Measurements from ENCODE around the gene BEND3. TPM values are rescaled to one million over a fixed set of nuclear protein-coding genes. Genes with fewer than 3 reads are reported as not detected.

Gene BEND3
- total RNA-seq, 1 experiment from 2014 or later, result 11.8 TPM

DNA sequence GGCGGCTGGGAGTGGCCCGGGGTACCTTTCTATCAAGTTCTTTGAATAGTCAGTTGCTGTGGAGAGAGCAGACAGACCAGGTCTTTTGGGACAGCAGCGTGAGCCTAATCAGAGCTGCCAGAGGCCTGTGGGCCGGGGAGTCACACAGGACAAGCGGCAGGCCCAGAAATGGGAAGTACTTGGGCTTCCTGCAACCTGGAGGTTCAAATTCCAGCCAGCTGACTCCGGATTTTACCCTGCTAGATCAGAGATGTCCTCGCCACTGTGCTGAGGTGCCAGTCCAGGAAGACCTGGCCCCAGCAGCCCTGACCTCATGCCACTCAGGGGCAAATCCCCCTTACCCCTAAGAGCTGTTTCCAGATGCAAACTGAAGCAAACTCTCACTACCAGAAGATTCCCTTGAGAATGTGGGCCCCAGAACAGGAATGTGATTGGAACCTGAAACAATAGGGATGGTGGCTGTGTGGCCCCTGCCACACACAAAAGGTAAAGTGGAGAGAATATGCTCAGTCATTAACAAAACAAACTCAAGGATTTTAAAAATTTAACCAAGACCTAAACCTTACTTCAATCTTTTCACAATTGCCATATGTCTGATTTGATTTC, 9.7 kb downstream of the BEND3 start:
- Mint-ChIP-seq H3K27me3 (ENCODE audit: unreplicated experiment) (no peaks in the 10 kb centered on the region), H3K4me3 (ENCODE audit: low read depth, unreplicated experiment) (no peak overlapping the region), H3K4me1 (ENCODE audit: low read depth, unreplicated experiment) (peaks cover 9% of the 10 kb centered on the region), H3K9me3 (ENCODE audit: low read depth, unreplicated experiment) (no peaks in the 10 kb centered on the region), H3K27ac (ENCODE audit: unreplicated experiment) (no peak overlapping the region), H3K36me3 (ENCODE audit: insufficient read depth, unreplicated experiment) (no peaks in the 10 kb centered on the region)
- no TSS peak for BruUV-seq (replicated peaks)
- TF ChIP-seq, protein P1, sequence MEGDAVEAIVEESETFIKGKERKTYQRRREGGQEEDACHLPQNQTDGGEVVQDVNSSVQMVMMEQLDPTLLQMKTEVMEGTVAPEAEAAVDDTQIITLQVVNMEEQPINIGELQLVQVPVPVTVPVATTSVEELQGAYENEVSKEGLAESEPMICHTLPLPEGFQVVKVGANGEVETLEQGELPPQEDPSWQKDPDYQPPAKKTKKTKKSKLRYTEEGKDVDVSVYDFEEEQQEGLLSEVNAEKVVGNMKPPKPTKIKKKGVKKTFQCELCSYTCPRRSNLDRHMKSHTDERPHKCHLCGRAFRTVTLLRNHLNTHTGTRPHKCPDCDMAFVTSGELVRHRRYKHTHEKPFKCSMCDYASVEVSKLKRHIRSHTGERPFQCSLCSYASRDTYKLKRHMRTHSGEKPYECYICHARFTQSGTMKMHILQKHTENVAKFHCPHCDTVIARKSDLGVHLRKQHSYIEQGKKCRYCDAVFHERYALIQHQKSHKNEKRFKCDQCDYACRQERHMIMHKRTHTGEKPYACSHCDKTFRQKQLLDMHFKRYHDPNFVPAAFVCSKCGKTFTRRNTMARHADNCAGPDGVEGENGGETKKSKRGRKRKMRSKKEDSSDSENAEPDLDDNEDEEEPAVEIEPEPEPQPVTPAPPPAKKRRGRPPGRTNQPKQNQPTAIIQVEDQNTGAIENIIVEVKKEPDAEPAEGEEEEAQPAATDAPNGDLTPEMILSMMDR (IDR thresholded peaks at IDR 0.05; ENCODE audit: unreplicated experiment), result no peak
- intact Hi-C loops (cut with micrococcal nuclease; ENCODE audit: unreplicated experiment), result no loop called here
- CTCF ChIA-PET, result no interaction called here
- no peak for DNase-seq

DNA sequence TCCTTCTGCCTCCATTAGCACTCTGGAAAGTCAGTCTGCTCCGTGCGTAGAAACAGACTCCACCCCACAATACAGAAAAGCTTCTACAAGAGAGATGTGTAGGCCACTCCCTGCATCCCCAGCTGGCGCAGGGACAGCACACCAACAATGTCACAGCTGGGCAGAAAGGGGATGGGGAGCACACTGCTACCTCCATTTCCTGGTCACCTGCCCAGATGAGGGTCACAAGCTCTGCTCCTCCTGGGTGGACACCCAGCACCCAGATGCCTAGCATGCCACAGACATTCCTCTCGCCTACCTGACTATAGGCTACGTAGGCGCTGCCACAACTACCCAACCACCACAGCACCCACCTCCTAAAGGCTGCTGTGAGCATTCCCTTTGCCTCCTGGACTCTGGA, 12.2 kb downstream of the BEND3 start:
- CTCF ChIA-PET, result no interaction called here
- BruUV-seq (replicated peaks), result no TSS peak
- peaks cover 9% of the 10 kb centered on the region for H3K4me1 Mint-ChIP-seq (ENCODE audit: low read depth, unreplicated experiment)

DNA sequence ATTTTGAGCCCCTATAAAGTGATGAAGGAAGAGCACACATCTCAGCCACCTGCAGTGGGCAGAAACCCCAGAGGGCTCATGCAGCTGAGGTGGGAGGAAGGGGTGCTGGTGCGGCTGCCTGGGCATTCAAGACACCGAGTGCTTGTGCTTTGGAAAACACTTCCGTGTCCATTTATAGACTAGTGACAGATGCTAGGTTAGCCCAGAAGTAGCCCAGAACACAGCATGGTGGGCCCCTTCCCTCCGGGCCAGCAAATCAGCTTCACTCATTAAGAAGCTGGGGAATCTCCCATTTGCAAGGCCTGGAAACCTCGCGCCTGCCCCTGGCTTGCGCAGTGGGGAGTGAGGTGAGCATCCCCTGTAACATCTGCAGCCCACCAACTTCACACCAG, 12.9 kb downstream of the BEND3 start:
- TF ChIP-seq, protein P1 (IDR thresholded peaks at IDR 0.05; ENCODE audit: unreplicated experiment), result no peak
- BruUV-seq (replicated peaks), result no TSS peak
- Mint-ChIP-seq H3K4me3 (ENCODE audit: low read depth, unreplicated experiment) (no peak overlapping the region), H3K9me3 (ENCODE audit: low read depth, unreplicated experiment) (no peaks in the 10 kb centered on the region), H3K4me1 (ENCODE audit: low read depth, unreplicated experiment) (peaks cover 9% of the 10 kb centered on the region), H3K27ac (ENCODE audit: unreplicated experiment) (no peak overlapping the region), H3K36me3 (ENCODE audit: insufficient read depth, unreplicated experiment) (peaks cover 4% of the 10 kb centered on the region), H3K27me3 (ENCODE audit: unreplicated experiment) (no peaks in the 10 kb centered on the region)
- no peak for DNase-seq
- CTCF ChIA-PET, result no interaction called here
- intact Hi-C loops (cut with micrococcal nuclease; ENCODE audit: unreplicated experiment), result no loop called here

More for the DNA sequence above, 12.2 kb downstream of the BEND3 start:
- Mint-ChIP-seq H3K27me3 (ENCODE audit: unreplicated experiment) (no peaks in the 10 kb centered on the region), H3K9me3 (ENCODE audit: low read depth, unreplicated experiment) (no peaks in the 10 kb centered on the region), H3K4me3 (ENCODE audit: low read depth, unreplicated experiment) (no peak overlapping the region), H3K36me3 (ENCODE audit: insufficient read depth, unreplicated experiment) (peaks cover 3% of the 10 kb centered on the region), H3K27ac (ENCODE audit: unreplicated experiment) (no peak overlapping the region)
- DNase-seq, result no peak
- TF ChIP-seq, protein P1 (IDR thresholded peaks at IDR 0.05; ENCODE audit: unreplicated experiment), result no peak
- intact Hi-C loops (cut with micrococcal nuclease; ENCODE audit: unreplicated experiment), result no loop called here

DNA sequence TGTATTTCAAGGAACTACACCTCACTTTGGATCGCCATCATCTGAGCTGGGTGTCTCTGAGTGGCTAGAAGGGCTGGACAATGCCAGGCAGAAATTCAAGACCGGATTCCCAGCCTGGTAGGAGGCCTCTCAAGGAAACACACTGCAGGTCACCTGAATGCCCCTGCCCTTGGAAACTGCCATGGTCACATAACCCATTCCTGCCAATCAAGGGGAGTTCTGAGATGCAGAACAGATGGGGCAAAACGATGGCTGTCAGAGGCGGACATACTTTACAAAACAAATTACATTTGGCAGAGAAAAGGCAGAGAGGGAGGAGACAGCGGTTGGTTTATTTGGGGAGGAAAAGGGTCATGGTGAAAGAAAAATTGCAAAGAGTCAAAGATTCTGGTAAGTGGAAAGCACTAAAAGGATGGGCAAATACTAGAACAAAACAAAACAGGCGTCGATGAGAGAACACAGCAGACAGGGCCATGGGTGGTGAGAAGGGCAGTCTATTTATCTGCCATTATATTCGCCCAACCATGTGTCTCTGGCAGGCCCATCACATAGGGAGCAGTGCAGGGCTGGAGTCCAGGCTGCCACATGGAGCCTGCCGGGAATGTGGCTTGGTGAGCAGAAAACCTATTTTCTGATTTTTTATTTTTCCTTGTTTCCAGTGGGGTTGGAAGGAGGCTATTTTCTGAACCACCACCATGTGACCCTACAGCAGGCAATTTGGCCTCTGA, 13.5 kb downstream of the BEND3 start:
- BruUV-seq (replicated peaks), result no TSS peak
- no peaks in the 10 kb centered on the region for H3K9me3 Mint-ChIP-seq (ENCODE audit: low read depth, unreplicated experiment)
- TF ChIP-seq, protein P1 (IDR thresholded peaks at IDR 0.05; ENCODE audit: unreplicated experiment), result no peak
- peaks cover 4% of the 10 kb centered on the region for H3K36me3 Mint-ChIP-seq (ENCODE audit: insufficient read depth, unreplicated experiment)
- H3K27ac Mint-ChIP-seq (ENCODE audit: unreplicated experiment), result no peak overlapping the region
- H3K4me3 Mint-ChIP-seq (ENCODE audit: low read depth, unreplicated experiment), result no peak overlapping the region
- CTCF ChIA-PET, result no interaction called here
- no peak for DNase-seq
- H3K27me3 Mint-ChIP-seq (ENCODE audit: unreplicated experiment), result no peaks in the 10 kb centered on the region
- intact Hi-C loops (cut with micrococcal nuclease; ENCODE audit: unreplicated experiment), result no loop called here
- H3K4me1 Mint-ChIP-seq (ENCODE audit: low read depth, unreplicated experiment), result peaks cover 9% of the 10 kb centered on the region
